Stimulated activated naive CD8-positive, alpha-beta T cell treated with anti-CD3 and anti-CD28 coated beads, Interleukin-15, Interleukin-2, amounts not matched to agents 100 U/mL and 50 U/mL, for 24 hours (primary cell): ENCODE data around the gene CRY2.
A peak's percentile ranks its signal among the peaks of the same experiment; 100 is the strongest.
"Not testable (repeated sequence)": the region's sequence is repeated elsewhere in the genome, so short reads cannot be mapped to it uniquely, and the experiment has no call there.

ENCODE experiments used
- ATAC-seq: fragments of 150-1000 bp; cut with Tn5 transposase; one replicate; pipeline ENCODE4 v1.10.0; 2021
- DNase-seq: peaks from one replicate; pipeline ENCODE4 v3.0.0; 2021

Gene CRY2

DNA sequence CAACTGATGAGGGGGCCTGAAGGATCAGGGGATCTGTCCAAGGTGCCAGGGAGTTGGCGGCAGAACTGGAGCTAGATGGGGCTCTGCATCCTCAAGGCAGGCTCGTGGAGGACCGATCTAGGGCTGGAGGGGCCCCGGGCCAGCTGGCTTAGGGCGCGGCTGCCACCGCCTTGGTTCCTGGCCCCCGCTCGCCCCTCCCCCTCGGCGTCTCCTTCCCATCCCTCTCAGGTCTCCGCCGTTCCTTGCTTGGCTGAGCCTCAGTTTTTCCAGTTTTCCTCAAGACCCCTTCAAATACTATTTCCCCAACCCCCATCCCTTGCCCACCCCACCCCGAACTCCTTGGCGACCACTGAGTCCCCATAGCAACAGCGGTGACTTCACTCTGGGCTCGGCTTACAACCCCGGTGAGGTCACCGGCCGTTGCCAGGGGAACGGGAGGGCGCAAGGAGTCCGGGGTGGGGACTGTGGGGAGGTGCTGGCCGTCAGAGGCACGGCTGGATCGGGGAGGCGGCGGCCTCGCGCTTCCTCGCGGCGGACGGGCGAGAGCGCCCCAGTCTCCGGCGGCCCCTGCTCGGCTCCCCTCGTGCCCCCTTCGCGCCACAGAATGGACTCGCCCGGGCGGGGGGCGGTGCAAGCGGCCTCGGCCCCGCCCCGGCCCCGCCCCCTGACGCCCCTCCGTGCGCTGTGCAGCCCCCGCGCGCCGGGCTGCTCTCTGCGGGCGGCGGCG, 52.3 kb downstream of the CRY2 start:
- ATAC-seq (peak; percentile 78), DNase-seq (peak; percentile 81)

DNA sequence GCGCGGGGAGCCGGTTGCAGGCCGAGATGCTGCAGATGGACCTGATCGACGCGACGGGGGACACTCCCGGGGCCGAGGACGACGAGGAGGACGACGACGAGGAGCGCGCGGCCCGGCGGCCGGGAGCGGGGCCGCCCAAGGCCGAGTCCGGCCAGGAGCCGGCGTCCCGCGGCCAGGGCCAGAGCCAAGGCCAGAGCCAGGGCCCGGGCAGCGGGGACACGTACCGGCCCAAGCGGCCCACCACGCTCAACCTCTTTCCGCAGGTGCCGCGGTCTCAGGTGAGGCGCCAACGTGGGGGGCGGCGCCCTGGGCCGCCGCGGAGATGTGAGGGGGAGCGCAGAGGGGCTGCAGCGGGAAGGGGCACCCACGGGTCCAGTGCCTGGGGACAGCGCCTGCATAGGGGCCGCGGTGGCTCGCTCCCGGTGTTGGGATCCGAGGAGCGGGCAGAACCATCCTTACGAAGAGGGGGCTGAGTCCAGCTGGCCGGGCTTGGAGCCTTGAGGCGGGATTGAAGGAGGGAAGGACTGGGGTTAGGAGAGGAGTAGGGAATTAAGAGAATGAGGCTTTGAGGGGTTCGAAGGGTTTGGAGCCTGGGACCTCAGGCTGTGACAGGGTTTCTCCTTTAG, 53.0 kb downstream of the CRY2 start:
- DNase-seq, ATAC-seq: not testable (repeated sequence)

DNA sequence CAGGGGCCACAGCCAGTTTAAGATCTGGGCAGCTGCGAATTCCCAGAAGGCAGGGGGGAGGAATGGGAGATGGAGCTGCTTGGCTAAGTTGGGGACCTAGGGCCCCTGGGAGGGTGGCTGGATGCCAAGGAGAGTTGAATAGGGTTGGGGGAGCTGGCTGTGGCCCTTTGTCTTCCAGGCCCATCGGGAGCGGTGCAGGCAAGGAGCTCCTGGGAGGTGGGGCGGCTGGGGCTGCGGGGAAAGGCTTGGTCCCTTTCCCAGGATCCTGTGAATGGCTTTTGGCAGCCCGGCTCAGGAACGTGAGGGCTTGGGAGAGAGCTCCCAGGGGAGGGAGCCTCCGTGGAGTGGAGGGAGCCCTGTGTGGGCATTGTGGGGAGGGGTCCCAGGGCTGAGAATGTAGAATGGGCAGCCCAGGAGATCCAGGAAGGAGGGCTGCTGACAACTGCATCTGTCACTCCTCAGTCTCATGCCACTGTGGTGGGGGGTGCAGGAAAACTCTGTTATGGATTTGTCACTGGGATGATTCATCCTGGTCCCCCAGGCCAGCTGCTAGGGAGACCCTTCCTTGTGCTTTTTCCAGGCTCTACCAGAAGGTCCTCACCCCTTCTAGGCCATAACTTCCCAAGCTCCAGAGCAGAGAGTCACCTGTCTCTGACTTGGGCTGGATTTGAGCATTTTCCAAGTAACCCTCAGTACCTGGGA, 53.8 kb downstream of the CRY2 start:
- no peak for ATAC-seq

DNA sequence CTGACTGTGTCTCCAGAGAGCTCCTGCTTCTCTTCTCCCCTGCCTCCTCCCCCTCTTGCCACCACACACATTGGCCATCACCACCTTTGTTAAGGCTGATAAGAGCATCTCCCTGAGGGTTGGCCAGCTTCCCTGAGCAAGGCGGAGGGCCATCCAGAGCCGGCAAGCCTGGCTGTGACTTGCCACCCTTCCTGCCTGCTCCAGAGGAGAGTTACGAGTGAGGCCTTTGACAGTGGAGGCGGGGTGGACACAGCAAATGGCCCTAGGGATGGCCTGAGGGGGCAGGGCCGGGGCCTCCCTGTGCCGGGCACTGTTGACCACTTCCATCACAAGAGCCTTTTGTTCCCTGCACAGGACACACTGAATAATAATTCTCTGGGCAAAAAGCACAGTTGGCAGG, 54.4 kb downstream of the CRY2 start:
- ATAC-seq: no peak
- no peak for DNase-seq

More for the DNA sequence above, 53.8 kb downstream of the CRY2 start:
- DNase-seq: no peak

DNA sequence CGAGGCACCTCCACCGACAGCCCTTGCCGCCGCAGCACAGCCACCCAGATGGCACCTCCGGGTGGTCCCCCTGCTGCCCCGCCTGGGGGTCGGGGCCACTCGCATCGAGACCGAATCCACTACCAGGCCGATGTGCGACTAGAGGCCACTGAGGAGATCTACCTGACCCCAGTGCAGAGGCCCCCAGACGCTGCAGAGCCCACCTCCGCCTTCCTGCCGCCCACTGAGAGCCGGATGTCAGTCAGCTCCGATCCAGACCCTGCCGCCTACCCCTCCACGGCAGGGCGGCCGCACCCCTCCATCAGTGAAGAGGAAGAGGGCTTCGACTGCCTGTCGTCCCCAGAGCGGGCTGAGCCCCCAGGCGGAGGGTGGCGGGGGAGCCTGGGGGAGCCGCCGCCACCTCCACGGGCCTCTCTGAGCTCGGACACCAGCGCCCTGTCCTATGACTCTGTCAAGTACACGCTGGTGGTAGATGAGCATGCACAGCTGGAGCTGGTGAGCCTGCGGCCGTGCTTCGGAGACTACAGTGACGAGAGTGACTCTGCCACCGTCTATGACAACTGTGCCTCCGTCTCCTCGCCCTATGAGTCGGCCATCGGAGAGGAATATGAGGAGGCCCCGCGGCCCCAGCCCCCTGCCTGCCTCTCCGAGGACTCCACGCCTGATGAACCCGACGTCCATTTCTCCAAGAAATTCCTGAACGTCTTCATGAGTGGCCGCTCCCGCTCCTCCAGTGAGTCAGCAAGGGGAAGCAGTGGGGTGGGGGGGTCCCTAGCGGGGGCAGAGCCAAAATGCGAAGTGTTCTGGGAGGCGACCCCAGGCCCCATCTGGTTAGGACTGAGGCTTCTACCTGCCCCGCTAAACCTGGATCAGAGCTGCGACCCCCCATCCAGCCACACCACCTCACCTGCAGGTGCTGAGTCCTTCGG, 55.4 kb downstream of the CRY2 start:
- no peak for DNase-seq
- no peak for ATAC-seq

DNA sequence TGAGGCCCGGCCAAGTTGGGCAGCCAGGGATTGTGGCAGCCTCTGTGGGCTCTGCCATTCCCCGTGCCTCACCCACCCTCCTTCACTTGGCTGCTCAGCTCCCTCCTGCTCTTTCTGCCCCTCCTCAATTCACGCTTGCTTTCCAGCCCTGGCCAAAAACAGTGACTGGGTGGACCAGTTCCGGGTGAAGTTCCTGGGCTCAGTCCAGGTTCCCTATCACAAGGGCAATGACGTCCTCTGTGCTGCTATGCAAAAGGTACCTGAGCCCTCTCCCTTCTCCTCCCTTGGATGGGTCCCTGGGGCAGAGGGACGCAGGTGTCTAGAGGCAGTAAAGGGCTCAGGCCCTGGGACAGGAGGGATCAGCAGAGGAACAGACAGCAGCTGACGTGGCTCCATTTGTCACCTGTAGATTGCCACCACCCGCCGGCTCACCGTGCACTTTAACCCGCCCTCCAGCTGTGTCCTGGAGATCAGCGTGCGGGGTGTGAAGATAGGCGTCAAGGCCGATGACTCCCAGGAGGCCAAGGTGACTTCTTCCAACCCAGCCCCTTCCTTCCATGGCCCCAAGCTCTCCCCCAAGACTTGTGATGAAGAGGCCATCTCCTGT, 57.1 kb downstream of the CRY2 start:
- DNase-seq (no peak), ATAC-seq (no peak)

DNA sequence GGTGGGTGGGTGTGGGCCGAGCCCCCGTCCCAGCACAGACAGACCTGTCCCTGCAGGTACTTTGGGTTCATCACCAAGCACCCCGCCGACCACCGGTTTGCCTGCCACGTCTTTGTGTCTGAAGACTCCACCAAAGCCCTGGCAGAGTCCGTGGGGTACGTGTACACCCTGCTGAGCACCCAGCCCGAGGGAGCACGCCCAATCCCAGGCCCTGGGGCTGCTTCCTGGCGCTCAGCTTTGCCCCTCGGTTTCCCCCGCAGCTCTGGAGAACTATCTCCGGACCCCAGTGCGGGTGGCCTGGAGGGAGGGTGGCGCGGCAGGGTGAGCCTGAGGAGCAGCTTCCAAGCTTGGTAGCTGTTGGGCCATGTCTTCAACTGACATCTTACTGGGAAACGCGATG, 57.8 kb downstream of the CRY2 start:
- DNase-seq (no peak), ATAC-seq (no peak)

DNA sequence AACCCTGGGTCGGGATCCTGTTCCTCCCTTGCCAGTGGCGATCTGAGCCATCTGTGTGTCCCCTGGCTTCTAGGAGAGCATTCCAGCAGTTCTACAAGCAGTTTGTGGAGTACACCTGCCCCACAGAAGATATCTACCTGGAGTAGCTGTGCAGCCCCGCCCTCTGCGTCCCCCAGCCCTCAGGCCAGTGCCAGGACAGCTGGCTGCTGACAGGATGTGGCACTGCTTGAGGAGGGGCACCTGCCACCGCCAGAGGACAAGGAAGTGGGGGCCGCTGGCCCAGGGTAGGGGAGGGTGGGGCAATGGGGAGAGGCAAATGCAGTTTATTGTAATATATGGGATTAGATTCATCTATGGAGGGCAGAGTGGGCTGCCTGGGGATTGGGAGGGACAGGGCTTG, 58.3 kb downstream of the CRY2 start:
- ATAC-seq, DNase-seq: not testable (repeated sequence)

DNA sequence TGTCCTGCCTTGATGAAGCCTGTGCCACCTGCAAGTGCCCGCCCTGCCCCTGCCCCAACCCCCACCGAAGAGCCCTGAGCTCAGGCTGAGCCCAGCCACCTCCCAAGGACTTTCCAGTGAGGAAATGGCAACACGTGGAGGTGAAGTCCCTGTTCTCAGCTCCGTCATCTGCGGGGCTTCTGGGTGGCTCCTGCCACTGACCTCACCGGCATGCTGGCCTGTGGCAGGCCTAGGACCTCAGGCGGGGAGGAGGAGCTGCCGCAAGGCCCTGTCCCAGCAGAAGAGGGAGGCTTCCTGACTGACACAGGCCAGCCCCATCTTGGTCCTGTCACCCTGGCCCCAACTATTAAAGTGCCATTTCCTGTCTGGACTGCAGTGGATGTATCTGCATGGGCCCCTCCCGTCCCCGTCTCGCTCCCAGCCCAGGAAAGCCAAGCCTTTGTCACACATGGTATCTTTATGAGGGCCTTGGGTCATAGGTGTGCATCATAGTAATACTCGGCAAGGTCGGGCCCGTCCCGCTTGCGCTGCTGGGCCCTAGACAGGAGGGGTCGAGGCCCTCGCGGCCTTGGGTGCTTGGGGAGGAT, 58.9 kb downstream of the CRY2 start:
- no peak for DNase-seq
- no peak for ATAC-seq

DNA sequence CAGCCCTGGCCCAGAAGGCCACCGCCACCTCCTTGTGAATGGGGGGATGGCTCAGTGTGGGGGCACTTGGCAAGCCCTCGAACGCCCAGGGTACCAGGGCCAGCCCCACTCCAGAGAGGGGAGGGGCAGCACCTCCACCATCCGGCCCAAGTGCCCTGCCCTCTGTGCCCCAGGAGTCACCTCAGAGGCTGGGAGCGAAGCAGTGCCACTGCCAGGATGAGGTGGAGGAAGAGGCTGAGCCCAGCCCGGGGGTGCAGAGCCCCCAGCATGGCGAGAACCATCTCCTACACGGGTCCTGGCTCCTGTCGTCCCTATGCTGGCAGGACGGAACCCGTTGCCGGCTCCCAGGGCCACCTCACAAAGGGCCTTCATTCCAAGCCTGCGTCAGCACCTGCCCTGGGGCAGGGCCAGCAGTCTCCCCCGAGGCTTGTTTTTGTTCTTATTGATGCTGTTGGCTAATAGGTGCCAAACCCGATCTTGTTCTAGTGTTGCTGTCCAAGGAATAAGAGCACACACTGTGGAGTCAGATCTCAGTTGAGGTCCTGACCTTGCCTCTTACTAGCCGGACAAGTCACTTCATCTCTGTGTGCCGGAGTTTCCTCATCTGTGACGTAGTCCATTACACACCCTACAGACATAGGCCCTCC, 59.8 kb downstream of the CRY2 start, which contains the start of gene FREY1:
FREY1 (minus strand) TSS at position 307 of the 647 bp plus-strand sequence; CDS start at position 281, 26 bp downstream.
- ATAC-seq (no peak), DNase-seq (no peak)

DNA sequence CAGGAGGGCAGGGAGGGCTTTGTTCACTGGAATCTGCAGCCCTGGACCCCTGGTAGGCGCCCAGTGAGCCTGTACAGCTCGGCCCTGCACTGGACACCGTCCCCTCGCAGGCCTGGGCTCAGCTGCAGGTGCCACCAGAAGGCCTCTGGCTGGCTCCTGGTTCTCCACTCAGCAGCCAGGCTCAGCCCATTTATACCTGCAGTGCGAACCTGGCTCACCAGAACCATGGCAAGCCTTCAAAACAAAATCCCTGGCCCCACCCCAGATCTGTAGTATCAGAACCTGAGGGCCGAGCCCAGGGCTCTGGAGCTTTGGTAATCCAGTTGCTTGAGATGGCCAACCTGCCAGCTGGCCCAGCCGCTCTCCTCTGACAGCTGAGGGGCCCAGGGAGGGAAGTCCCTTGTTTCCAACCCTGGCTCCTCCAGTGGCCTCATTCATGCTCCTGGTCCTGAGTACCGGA, 60.7 kb downstream of the CRY2 start:
- DNase-seq (no peak), ATAC-seq (no peak)

DNA sequence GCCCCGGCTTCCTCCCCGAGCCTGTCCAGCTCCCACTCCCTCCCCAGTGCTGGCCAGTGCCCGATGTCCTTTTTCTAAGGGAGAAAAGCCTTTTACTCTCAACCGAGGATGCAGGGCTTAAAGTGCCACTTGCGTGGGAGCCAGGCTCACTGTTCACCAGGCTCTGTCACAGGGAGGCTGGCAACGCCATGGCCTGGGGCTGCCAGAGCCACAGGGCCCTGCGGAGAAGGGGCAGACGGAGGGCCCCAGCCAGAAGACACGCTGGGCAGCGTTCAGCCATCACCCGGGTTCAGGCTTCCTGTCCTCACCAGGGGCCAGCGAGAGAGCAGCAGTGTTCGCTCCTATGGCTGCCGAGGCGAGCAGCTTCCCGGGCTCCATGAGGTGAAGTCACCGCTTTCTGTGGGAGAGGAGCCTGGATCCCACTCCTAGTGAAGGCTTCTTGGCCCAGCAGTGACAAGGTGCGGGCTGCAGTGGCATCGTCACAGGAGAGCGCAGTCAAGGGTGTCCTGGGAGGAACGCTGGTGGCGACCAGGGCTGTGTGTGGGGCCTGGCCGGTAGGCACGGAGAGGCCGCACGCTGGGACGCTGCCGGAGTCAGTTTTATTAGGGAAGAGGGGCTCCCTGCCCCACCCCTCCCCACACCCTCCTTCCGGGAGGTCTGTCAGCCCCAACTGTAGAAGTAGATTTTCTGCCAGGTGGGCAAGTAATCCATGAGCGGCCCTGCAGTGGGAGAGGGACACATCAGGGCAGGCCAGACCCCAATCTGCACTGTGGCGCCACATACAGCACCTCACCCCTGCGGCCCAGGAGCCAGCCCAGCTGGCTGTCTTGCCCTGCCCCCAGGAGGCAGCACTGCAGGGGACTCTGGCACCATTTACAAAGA, 62.6 kb downstream of the CRY2 start:
- DNase-seq: no peak
- no peak for ATAC-seq

DNA sequence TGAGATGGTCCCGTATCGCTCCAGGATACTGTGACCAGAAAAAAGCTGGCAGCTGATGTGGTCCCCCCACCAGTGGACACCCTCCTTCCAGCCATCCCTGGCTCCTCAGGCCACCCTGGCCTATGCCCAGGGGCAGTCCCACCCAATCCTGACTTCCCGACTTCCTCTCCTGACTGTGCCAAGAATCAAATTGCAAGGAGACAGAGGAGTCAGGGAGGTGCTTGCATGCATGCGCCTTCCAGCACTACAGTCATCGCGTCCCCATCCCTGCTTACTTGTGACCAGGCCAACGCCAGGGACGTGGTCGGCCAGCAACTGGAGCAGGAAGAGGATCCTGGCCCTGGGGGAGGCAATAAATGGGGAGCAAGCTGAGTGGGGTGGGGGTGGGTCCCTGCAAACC, 63.3 kb downstream of the CRY2 start:
- ATAC-seq (no peak), DNase-seq (no peak)

DNA sequence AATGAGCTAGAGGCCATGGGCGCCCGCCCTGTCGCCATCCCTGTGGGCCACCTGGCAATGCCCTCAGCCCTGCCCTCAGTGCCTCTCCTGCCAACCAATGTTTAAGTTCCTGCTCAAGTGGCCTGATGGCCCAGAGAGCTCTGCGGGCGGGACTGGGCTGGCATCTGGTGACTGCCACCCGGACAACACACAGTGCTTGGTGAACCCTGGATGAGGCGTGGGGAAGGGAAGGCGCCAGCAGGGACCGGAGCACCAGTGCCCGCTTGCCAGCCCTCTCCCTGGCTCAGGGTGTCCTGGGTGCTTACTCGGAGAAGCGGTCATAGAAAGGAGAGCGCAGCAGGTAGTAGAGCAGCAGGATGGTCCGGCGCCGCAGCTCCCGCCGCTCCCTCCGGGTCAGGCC, 66.2 kb downstream of the CRY2 start:
- ATAC-seq (no peak), DNase-seq (no peak)

DNA sequence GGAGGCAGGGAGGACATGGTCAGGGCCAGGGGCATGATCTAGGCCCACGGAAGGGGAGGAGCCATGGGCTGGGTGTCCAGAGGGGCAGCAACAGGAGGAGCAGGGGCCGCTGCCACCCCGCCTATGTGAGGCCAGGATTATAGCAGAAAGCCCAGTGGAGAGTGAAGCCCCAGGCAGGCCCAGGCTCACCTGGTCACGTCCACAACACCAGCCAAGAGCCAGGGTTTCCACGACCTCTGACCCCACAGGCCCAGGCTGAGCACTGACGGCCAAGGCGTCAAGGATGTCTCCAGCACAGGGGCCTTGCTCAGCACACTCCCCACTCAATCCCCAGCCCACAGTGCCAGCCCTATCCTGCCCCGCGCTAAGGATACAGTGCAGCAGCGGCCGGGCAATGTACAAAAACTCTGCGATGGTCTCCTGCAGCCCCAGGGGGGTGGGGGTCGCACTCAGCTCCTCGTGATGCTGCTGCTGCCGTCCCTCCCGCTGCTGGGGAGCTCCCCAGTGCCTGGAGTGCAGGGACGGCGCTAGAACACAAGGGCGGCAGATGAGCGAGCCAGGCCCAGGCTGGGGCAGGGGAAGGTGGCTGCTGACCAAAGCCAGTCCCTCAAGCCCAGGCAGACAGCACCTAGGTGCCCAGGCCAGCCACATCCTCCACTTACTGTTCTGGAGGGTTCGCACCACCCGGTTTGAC, 66.8 kb downstream of the CRY2 start:
- no peak for DNase-seq
- ATAC-seq: no peak

DNA sequence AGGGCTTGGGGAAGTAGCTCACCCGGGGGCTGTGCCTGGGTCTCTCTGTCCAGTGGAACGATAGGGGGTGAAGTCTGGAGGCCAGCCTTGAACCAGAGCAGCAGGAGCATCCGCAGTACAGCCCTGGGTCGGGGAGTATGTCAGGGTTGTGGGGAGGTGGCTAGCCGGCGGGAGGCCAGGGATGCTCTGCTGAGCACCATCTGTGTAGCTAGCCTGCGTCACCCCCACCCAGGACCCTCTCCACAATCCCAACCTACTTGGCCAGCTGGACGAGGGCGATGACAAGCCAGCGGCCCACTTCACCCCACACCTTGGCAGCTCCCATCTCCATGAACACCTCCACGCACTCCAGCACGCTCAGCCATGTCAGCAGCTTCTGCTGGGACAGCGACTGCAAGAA, 68.2 kb downstream of the CRY2 start:
- no peak for ATAC-seq
- no peak for DNase-seq

DNA sequence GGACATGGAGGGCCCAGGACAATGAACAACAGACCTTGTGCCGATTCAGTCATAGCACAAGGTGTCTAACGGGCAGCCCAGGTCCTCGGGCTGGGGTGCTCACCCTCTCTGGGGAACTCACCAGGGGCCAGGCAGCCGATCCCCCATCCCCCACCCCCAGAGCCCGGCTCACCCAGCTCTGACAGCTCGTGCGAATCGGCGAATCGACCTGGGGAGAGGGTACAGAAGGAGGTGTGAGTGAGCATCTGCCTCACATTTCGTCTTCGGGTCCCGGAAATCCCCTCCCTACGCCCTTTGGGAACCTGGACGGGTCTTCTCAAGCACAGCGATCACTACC, 70.0 kb downstream of the CRY2 start:
- ATAC-seq (no peak), DNase-seq (no peak)

DNA sequence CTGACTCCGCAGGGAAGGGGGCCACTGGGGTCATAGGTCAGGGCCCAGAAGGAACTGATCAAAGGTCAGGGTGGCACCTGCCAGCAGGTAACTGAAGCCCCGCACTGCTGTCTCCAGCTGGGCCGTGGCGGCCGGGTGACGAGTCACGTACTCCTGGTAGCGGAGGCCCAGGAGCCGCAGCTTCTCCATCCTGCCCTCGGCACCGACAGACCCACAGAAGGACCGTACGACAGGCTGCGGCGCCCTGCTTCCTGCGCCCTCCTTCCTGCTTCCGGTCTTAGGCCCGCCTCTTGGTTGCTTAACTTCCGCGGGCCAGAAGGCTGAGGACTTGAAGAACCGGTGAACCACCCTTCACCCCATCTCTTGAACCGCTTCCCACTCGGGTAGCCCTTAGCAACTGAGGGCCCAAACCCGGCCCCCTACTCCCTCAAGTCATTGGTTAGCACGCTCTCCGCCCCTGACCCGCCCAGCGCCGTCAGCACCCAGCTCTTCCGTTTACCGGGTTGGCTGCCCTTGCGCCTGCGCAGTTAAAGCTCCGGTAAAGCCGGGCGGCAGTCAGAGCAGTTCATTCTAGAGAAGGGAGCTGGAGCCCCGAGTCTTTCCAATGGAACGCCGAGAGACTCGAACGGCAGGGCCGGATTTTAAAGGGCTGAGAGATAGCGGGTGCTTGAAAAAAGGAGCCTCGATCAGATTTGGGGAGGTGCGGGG, 70.5 kb downstream of the CRY2 start, which contains the start of gene PEX16:
PEX16 (minus strand) TSS at position 255 of the 708 bp plus-strand sequence; CDS start at position 189, 66 bp downstream.
- peak; percentile 94 for DNase-seq

More for the DNA sequence above, 70.5 kb downstream of the CRY2 start, which contains the start of gene PEX16:
- peak; percentile 97 for ATAC-seq
